ENCODE measurements around the gene PSD. TPM values are rescaled to one million over a fixed set of nuclear protein-coding genes. Genes with fewer than 3 reads are reported as not detected.

PSD gene
- total and polyA plus RNA-seq, 2 donors (not counting 3 experiments of a cell fraction or from before 2014, with no cell fraction given) = 0.10 to 0.40 TPM

DNA sequence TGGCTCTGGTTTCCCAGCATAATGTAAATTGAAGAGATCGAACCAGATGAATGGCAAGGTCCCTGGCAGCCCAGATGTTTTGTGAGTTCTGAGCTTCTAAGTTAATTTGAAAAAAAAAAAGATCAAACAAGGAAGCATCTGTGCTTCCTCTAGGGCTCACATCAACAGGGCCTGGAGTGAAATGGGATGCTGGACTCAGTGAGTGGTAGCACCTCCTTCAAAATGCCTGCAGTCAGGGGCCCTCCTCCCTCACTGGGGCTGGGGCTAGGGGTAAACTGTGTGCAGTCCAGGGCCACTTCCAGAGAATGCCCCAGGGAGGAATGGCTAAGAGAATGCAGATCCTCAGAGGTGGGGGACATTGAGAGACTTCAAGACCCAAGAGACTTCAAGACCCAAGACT is 19.8 kb upstream of the PSD start:
- H3K27me3 ChIP-seq (ENCODE audit: control insufficient read depth in 2 of 2, insufficient read depth in 2 of 2, low read length in 2 of 2) = peaks cover 13 to 24% of the 10 kb centered on the region in 2 experiments
- H3K36me3 ChIP-seq (ENCODE audit: control insufficient read depth in 2 of 2, extremely low read depth in 1 of 2, insufficient read depth in 2 of 2, low read length in 2 of 2) = no peaks in the 10 kb centered on the region
- no peak overlapping the region for H2AFZ ChIP-seq (ENCODE audit: low read depth, low read length)
- BruUV-seq (replicated peaks) = no TSS peak
- no peak overlapping the region for H3K4me2 ChIP-seq (ENCODE audit: insufficient read depth, low read length)
- no peaks in the 10 kb centered on the region for H3K9me3 ChIP-seq (replicated peaks; ENCODE audit: control insufficient read depth, insufficient read depth, low read length)
- intact Hi-C loops (cut with micrococcal nuclease) = no loop called here
- DNase-seq (ENCODE audit: low read depth, low spot score) = no peak
- TF ChIP-seq POLR2A (IDR thresholded peaks at IDR 0.05; ENCODE audit: low read depth, low read length) = no peak
- no peak for TF ChIP-seq JUN (IDR thresholded peaks at IDR 0.05; ENCODE audit: borderline replicate concordance, insufficient read depth, insufficient read length, low read depth)
- TF ChIP-seq POLR2AphosphoS5 (IDR thresholded peaks at IDR 0.05; ENCODE audit: insufficient read depth, low read depth, low read length) = no peak
- TF ChIP-seq EZH2 (IDR thresholded peaks at IDR 0.05; ENCODE audit: borderline replicate concordance, low read depth, low read length, severe bottlenecking) = no peak
- TF ChIP-seq MYC (IDR thresholded peaks at IDR 0.05; ENCODE audit: low read depth, low read length) = no peak
- TF ChIP-seq FOS (IDR thresholded peaks at IDR 0.05; ENCODE audit: borderline replicate concordance, insufficient read depth, low read length) = no peak
- TF ChIP-seq, protein P1, sequence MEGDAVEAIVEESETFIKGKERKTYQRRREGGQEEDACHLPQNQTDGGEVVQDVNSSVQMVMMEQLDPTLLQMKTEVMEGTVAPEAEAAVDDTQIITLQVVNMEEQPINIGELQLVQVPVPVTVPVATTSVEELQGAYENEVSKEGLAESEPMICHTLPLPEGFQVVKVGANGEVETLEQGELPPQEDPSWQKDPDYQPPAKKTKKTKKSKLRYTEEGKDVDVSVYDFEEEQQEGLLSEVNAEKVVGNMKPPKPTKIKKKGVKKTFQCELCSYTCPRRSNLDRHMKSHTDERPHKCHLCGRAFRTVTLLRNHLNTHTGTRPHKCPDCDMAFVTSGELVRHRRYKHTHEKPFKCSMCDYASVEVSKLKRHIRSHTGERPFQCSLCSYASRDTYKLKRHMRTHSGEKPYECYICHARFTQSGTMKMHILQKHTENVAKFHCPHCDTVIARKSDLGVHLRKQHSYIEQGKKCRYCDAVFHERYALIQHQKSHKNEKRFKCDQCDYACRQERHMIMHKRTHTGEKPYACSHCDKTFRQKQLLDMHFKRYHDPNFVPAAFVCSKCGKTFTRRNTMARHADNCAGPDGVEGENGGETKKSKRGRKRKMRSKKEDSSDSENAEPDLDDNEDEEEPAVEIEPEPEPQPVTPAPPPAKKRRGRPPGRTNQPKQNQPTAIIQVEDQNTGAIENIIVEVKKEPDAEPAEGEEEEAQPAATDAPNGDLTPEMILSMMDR (IDR thresholded peaks at IDR 0.05; ENCODE audit: extremely low read depth in 1 of 2, insufficient read depth in 1 of 2, low read depth in 1 of 2, low read length in 2 of 2) = no peak
- TF ChIP-seq GATA2 (IDR thresholded peaks at IDR 0.05; ENCODE audit: insufficient read depth, insufficient read length, low read depth, low read length) = no peak
- TF ChIP-seq, protein P2, sequence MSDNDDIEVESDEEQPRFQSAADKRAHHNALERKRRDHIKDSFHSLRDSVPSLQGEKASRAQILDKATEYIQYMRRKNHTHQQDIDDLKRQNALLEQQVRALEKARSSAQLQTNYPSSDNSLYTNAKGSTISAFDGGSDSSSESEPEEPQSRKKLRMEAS (IDR thresholded peaks at IDR 0.05; ENCODE audit: insufficient read depth, insufficient read length) = no peak
- CTCF ChIA-PET = interaction anchor here (0.8 kb wide), 1 partner anchor 17 kb away, joined by 3 read pairs; no protein-coding TSS in a partner anchor
- H4K20me1 ChIP-seq (replicated peaks; ENCODE audit: control insufficient read depth, extremely low read depth, insufficient read depth, low read length) = no peaks in the 10 kb centered on the region
- no peaks in the 10 kb centered on the region for H3K79me2 ChIP-seq (ENCODE audit: control insufficient read depth, insufficient read depth, low read length)
- FAIRE-seq = no peak
- no peak overlapping the region for H3K4me3 ChIP-seq (replicated peaks in 1 of 3; ENCODE audit: insufficient read depth in 1 of 3, low read depth in 1 of 3, low read length in 3 of 3)
- H3K27ac ChIP-seq (ENCODE audit: insufficient read depth, low read depth, low read length) = no peak overlapping the region
- H3K9me1 ChIP-seq (replicated peaks; ENCODE audit: control insufficient read depth, extremely low read depth, insufficient read depth, low read length) = no peaks in the 10 kb centered on the region
- POLR2A ChIA-PET = no interaction called here
- H3K9ac ChIP-seq (replicated peaks; ENCODE audit: extremely low read depth, insufficient read depth, low read length) = no peak overlapping the region
- H3K4me1 ChIP-seq (ENCODE audit: control insufficient read depth, extremely low read depth, insufficient read depth, low read length) = no peaks in the 10 kb centered on the region
- dilution Hi-C loops (cut with MboI; ENCODE audit: extremely low pct_ligation_motif_present, low sequenced_read_pairs) = no loop called here
